HCT116 (cell line): ENCODE measurements around the gene NUMB.

Source experiments
- EZH2 ChIP-seq: fragments of 200-600 bp; sonication (generic); IDR thresholded peaks from 2 replicates; pipeline ENCODE4 v1.6.1; 2017; ENCODE audit warnings: antibody characterized with exemption, mixed run types
- EZH2phosphoT487 ChIP-seq: fragments of 200-600 bp; IDR thresholded peaks from 2 replicates; pipeline ENCODE4 v1.6.1; 2018; ENCODE audit warnings: antibody characterized with exemption, borderline replicate concordance
- JUND ChIP-seq: IDR thresholded peaks from 2 replicates; pipeline ENCODE4 v1.6.1; 2012
- POLR2A ChIP-seq: IDR thresholded peaks from 2 replicates; pipeline ENCODE4 v1.7.0; 2011; ENCODE audit warnings: borderline replicate concordance; ENCODE audit not compliant: insufficient read depth, insufficient read length; ENCODE audit errors: extremely low read depth
- POLR2AphosphoS5 ChIP-seq: IDR thresholded peaks from 2 replicates; pipeline ENCODE4 v1.6.1; 2011; ENCODE audit warnings: mild to moderate bottlenecking, low read depth, low read length, moderate library complexity
- RAD21 ChIP-seq: IDR thresholded peaks from 2 replicates; pipeline ENCODE4 v1.6.1; 2012; ENCODE audit warnings: low read depth, mild to moderate bottlenecking
- SP1 ChIP-seq: IDR thresholded peaks from 2 replicates; pipeline ENCODE4 v1.6.1; 2012; ENCODE audit warnings: low read depth
- YY1 ChIP-seq: IDR thresholded peaks from 2 replicates; pipeline ENCODE4 v1.6.1; 2011; ENCODE audit warnings: low read length, low read depth, moderate library complexity, mild to moderate bottlenecking; ENCODE audit not compliant: insufficient replicate concordance; ENCODE audit errors: extremely low read depth
- ZFX ChIP-seq: fragments of 450-650 bp; IDR thresholded peaks from 2 replicates; pipeline ENCODE4 v1.6.1; 2017
- ZNF274 ChIP-seq: fragments of 200-500 bp; sonication (Bioruptor generic); IDR thresholded peaks from 2 replicates; pipeline ENCODE4 v1.6.1; 2014; ENCODE audit warnings: mild to moderate bottlenecking, low read depth, low read length, inconsistent platforms
- TF ChIP-seq, protein P1 (sequence below), 3 experiments: fragments of 200-600 bp in 1 of 3; sonication (generic) in 1 of 3; IDR thresholded peaks in 2 of 3; conservative IDR thresholded peaks in 1 of 3; 2 replicates each; pipeline ENCODE4 v1.5.1; 2012 to 2017; ENCODE audit warnings: low read depth in 2 of 3, low read length in 2 of 3, antibody characterized with exemption in 1 of 3, borderline replicate concordance in 1 of 3, control low read depth in 1 of 3, mild to moderate bottlenecking in 1 of 3, mixed read lengths in 1 of 3, mixed run types in 1 of 3, moderate library complexity in 1 of 3; ENCODE audit not compliant: insufficient read depth in 1 of 3
- TF ChIP-seq, protein P2 (sequence below): IDR thresholded peaks from 2 replicates; pipeline ENCODE4 v1.6.1; 2012
- TF ChIP-seq, protein P3 (sequence below): IDR thresholded peaks from 2 replicates; pipeline ENCODE4 v1.6.1; 2012; ENCODE audit warnings: low read depth

DNA sequence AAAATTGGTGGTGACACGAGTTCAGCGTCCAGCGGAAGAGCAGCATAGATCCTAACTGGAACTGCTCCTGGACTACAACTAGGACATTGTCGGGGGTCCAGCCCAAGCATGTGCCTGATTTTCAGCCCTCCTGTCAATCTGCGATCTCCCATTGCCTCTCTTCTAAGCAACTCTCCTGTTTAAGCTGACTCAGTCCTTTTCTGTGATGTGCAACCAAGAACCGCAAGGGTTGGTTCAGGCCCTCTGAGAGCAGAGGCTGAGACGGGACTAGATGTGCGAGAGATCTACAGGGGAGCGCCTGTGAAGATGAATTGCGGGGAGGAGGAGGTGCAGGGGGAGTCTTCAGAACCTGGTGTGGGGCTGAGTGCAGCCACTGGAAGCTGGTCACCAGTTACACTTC, 224.8 kb downstream of the NUMB start:
- TF ChIP-seq, protein P1, sequence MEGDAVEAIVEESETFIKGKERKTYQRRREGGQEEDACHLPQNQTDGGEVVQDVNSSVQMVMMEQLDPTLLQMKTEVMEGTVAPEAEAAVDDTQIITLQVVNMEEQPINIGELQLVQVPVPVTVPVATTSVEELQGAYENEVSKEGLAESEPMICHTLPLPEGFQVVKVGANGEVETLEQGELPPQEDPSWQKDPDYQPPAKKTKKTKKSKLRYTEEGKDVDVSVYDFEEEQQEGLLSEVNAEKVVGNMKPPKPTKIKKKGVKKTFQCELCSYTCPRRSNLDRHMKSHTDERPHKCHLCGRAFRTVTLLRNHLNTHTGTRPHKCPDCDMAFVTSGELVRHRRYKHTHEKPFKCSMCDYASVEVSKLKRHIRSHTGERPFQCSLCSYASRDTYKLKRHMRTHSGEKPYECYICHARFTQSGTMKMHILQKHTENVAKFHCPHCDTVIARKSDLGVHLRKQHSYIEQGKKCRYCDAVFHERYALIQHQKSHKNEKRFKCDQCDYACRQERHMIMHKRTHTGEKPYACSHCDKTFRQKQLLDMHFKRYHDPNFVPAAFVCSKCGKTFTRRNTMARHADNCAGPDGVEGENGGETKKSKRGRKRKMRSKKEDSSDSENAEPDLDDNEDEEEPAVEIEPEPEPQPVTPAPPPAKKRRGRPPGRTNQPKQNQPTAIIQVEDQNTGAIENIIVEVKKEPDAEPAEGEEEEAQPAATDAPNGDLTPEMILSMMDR (IDR thresholded peaks at IDR 0.05 in 2 of 3, conservative IDR thresholded peaks at IDR 0.05 in 1 of 3; ENCODE audit: borderline replicate concordance in 1 of 3, insufficient read depth in 1 of 3, low read depth in 2 of 3, low read length in 2 of 3): no peak
- no peak for TF ChIP-seq EZH2phosphoT487
- TF ChIP-seq, protein P2, sequence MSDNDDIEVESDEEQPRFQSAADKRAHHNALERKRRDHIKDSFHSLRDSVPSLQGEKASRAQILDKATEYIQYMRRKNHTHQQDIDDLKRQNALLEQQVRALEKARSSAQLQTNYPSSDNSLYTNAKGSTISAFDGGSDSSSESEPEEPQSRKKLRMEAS: no peak
- no peak for TF ChIP-seq POLR2A
- no peak for TF ChIP-seq ZFX
- no peak for TF ChIP-seq YY1
- no peak for TF ChIP-seq RAD21
- no peak for TF ChIP-seq EZH2
- TF ChIP-seq SP1: no peak
- no peak for TF ChIP-seq ZNF274
- TF ChIP-seq, protein P3, sequence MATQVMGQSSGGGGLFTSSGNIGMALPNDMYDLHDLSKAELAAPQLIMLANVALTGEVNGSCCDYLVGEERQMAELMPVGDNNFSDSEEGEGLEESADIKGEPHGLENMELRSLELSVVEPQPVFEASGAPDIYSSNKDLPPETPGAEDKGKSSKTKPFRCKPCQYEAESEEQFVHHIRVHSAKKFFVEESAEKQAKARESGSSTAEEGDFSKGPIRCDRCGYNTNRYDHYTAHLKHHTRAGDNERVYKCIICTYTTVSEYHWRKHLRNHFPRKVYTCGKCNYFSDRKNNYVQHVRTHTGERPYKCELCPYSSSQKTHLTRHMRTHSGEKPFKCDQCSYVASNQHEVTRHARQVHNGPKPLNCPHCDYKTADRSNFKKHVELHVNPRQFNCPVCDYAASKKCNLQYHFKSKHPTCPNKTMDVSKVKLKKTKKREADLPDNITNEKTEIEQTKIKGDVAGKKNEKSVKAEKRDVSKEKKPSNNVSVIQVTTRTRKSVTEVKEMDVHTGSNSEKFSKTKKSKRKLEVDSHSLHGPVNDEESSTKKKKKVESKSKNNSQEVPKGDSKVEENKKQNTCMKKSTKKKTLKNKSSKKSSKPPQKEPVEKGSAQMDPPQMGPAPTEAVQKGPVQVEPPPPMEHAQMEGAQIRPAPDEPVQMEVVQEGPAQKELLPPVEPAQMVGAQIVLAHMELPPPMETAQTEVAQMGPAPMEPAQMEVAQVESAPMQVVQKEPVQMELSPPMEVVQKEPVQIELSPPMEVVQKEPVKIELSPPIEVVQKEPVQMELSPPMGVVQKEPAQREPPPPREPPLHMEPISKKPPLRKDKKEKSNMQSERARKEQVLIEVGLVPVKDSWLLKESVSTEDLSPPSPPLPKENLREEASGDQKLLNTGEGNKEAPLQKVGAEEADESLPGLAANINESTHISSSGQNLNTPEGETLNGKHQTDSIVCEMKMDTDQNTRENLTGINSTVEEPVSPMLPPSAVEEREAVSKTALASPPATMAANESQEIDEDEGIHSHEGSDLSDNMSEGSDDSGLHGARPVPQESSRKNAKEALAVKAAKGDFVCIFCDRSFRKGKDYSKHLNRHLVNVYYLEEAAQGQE: no peak
- no peak for TF ChIP-seq JUND
- no peak for TF ChIP-seq POLR2AphosphoS5
